ENCODE results near the gene ADCY7. TPM values are rescaled to one million over a fixed set of nuclear protein-coding genes. Genes with fewer than 3 reads are reported as not detected.
A peak's percentile ranks its signal among the peaks of the same experiment; 100 is the strongest.

ADCY7 gene
- total and polyA plus RNA-seq, 9 of the 15 experiments (the other 6 are each of a cell fraction or from before 2014, with no cell fraction given) = 2.3 to 108 (median 28.6) TPM

- DNase-seq (ENCODE audit: extremely low read depth in 1 of 4, low spot score in 3 of 4) = no peak
- POLR2A ChIA-PET = interaction anchor here (0.6 kb wide), 1 partner anchor 10 kb away, joined by 3 read pairs; no protein-coding TSS in a partner anchor
- H3K4me1 ChIP-seq (replicated peaks in 1 of 2; ENCODE audit: control insufficient read depth in 2 of 2, insufficient read depth in 2 of 2, low read length in 2 of 2) = peaks cover 0 to 26% of the 10 kb centered on the region in 2 experiments; a peak in 2 of 5 replicates
- intact Hi-C loops (cut with micrococcal nuclease) = no loop called here
- CTCF ChIA-PET (ENCODE audit: low intra/inter-chr PET ratio) = no interaction called here
- no TSS peak for BruUV-seq (replicated peaks)
- H3K27me3 ChIP-seq (ENCODE audit: control insufficient read depth in 2 of 2, insufficient read depth in 2 of 2, low read length in 2 of 2) = no peaks in the 10 kb centered on the region
- no peaks in the 10 kb centered on the region for H3K79me2 ChIP-seq (ENCODE audit: control insufficient read depth, insufficient read depth, low read length)
- peaks cover 2% of the 10 kb centered on the region for H3K9me1 ChIP-seq (ENCODE audit: control insufficient read depth, insufficient read depth, low read length)
- in situ Hi-C loops (cut with MboI) = no loop called here
- 100% methylated on average over 2 of the region's 4 CpGs for WGBS (ENCODE audit: insufficient coverage, low coverage, missing lambda C conversion rate)
- H4K20me1 ChIP-seq (replicated peaks; ENCODE audit: control insufficient read depth, insufficient read depth, low read length) = no peaks in the 10 kb centered on the region; the same call in 1 of the 2 replicates
- H3K27ac ChIP-seq (ENCODE audit: extremely low read depth, low read depth, low read length) = no peak overlapping the region
- no peak overlapping the region for H2AFZ ChIP-seq (ENCODE audit: low read depth, low read length)
- peaks cover 93% of the 10 kb centered on the region for H3K36me3 ChIP-seq (ENCODE audit: control insufficient read depth, insufficient read depth, low read length)
- H3K9ac ChIP-seq (ENCODE audit: insufficient read depth in 1 of 2, low read depth in 2 of 2, low read length in 2 of 2) = no peak overlapping the region
- H3K9me3 ChIP-seq (replicated peaks; ENCODE audit: control insufficient read depth, insufficient read depth, low read depth, low read length) = no peaks in the 10 kb centered on the region
- no peak for FAIRE-seq
- TF ChIP-seq, protein P1, sequence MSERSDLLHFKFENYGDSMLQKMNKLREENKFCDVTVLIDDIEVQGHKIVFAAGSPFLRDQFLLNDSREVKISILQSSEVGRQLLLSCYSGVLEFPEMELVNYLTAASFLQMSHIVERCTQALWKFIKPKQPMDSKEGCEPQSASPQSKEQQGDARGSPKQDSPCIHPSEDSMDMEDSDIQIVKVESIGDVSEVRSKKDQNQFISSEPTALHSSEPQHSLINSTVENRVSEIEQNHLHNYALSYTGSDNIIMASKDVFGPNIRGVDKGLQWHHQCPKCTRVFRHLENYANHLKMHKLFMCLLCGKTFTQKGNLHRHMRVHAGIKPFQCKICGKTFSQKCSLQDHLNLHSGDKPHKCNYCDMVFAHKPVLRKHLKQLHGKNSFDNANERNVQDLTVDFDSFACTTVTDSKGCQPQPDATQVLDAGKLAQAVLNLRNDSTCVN (CRISPR knock-in tag; IDR thresholded peaks at IDR 0.05) = no peak
- no peak for TF ChIP-seq GATA2 (CRISPR knock-in tag; IDR thresholded peaks at IDR 0.05)
- no peak for TF ChIP-seq TRIM24 (IDR thresholded peaks at IDR 0.05)
- no peak overlapping the region for H3K4me3 ChIP-seq
- no peak for ATAC-seq
- H3K4me2 ChIP-seq (ENCODE audit: insufficient read depth, low read length) = no peak overlapping the region
Measured at GRCh38 chr16:50311134-50311528, 44.8 kb downstream of the ADCY7 start.

- no peaks in the 10 kb centered on the region; the same call in 1 of the 2 replicates for H4K20me1 ChIP-seq (replicated peaks; ENCODE audit: control insufficient read depth, insufficient read depth, low read length)
- no peak overlapping the region for H3K27ac ChIP-seq (ENCODE audit: extremely low read depth, low read depth, low read length)
- H2AFZ ChIP-seq (ENCODE audit: low read depth, low read length) = no peak overlapping the region
- H3K36me3 ChIP-seq (ENCODE audit: control insufficient read depth, insufficient read depth, low read length) = peaks cover 93% of the 10 kb centered on the region
- CTCF ChIA-PET (ENCODE audit: low intra/inter-chr PET ratio) = no interaction called here
- DNase-seq (ENCODE audit: extremely low read depth in 1 of 4, low spot score in 3 of 4) (no peak), ATAC-seq (no peak), FAIRE-seq (no peak)
- H3K79me2 ChIP-seq (ENCODE audit: control insufficient read depth, insufficient read depth, low read length) = no peaks in the 10 kb centered on the region
- 90% methylated on average over 14 of the region's 22 CpGs for WGBS (ENCODE audit: insufficient coverage, low coverage, missing lambda C conversion rate)
- H3K4me3 ChIP-seq = no peak overlapping the region
- in situ Hi-C loops (cut with MboI) (no loop called here), intact Hi-C loops (cut with micrococcal nuclease) (no loop called here)
- no peak overlapping the region for H3K4me2 ChIP-seq (ENCODE audit: insufficient read depth, low read length)
- peaks cover 2% of the 10 kb centered on the region for H3K9me1 ChIP-seq (ENCODE audit: control insufficient read depth, insufficient read depth, low read length)
- H3K9ac ChIP-seq (ENCODE audit: insufficient read depth in 1 of 2, low read depth in 2 of 2, low read length in 2 of 2) = peak overlapping the region in 1 of 2 experiments; percentile 18; a peak in 1 of 4 replicates
- peaks cover 0 to 26% of the 10 kb centered on the region in 2 experiments; a peak in 2 of 5 replicates for H3K4me1 ChIP-seq (replicated peaks in 1 of 2; ENCODE audit: control insufficient read depth in 2 of 2, insufficient read depth in 2 of 2, low read length in 2 of 2)
- H3K27me3 ChIP-seq (ENCODE audit: control insufficient read depth in 2 of 2, insufficient read depth in 2 of 2, low read length in 2 of 2) = no peaks in the 10 kb centered on the region
- POLR2A ChIA-PET = interaction anchor here (0.6 kb wide), 1 partner anchor 9 kb away, joined by 3 read pairs; no protein-coding TSS in a partner anchor
- BruUV-seq (replicated peaks) = no TSS peak
- no peaks in the 10 kb centered on the region for H3K9me3 ChIP-seq (replicated peaks; ENCODE audit: control insufficient read depth, insufficient read depth, low read depth, low read length)
- no peak for TF ChIP-seq RBBP5 (IDR thresholded peaks at IDR 0.05; ENCODE audit: borderline replicate concordance, insufficient read depth, low read length, poor library complexity, severe bottlenecking)
- no peak for TF ChIP-seq ZFP30 (CRISPR knock-in tag; IDR thresholded peaks at IDR 0.05; ENCODE audit: borderline replicate concordance)
- no peak for TF ChIP-seq GATAD2B (IDR thresholded peaks at IDR 0.05; ENCODE audit: borderline replicate concordance)
- no peak for TF ChIP-seq MITF (IDR thresholded peaks at IDR 0.05)
- no peak for TF ChIP-seq ZBTB12 (CRISPR knock-in tag; IDR thresholded peaks at IDR 0.05)
- peak; percentile 66 for TF ChIP-seq POLR2G (IDR thresholded peaks at IDR 0.05; ENCODE audit: low read depth, low read length)
- no peak for TF ChIP-seq TRIM28 (IDR thresholded peaks at IDR 0.05)
- TF ChIP-seq POLR2AphosphoS2 (IDR thresholded peaks at IDR 0.05; ENCODE audit: low read length) = 0 out of 2 replicates have a peak, but pooled peaks have one; percentile 14
Measured at GRCh38 chr16:50311891-50312501, 45.6 kb downstream of the ADCY7 start.
